Activated CD4-positive, alpha-beta T cell treated with anti-CD3 and anti-CD28 coated beads, Interleukin-2, amount 10 ng/mL, durations not matched to agents 7 days and 5 days (primary cell): ENCODE measurements around the gene PPFIA3. TPM values are rescaled to one million over a fixed set of nuclear protein-coding genes. Genes with fewer than 3 reads are reported as not detected.
"Not testable (repeated sequence)": the region's sequence is repeated elsewhere in the genome, so short reads cannot be mapped to it uniquely, and the experiment has no call there.

Source experiments
- CTCF ChIA-PET: fragments of 350-600 bp; sonication (Branson Sonifier 250); formaldehyde crosslinking; loops from one replicate; lab custom pipeline; 2021; ENCODE audit warnings: antibody characterized with exemption; lab: Charles Lee
- POLR2A ChIA-PET: fragments of 350-600 bp; sonication (Branson Sonifier 250); formaldehyde crosslinking; loops from one replicate; lab custom pipeline; 2021; ENCODE audit warnings: antibody characterized with exemption; lab: Charles Lee
- DNase-seq: peaks from one replicate; pipeline ENCODE4 v3.0.0-alpha.2; 2020
- H3K27ac Mint-ChIP-seq: one replicate; pipeline ENCODE4 v1.8.0; 2021; ENCODE audit warnings: mild to moderate bottlenecking, moderate library complexity, mixed read lengths
- H3K27me3 Mint-ChIP-seq: one replicate; pipeline ENCODE4 v1.8.0; 2021; ENCODE audit warnings: mixed read lengths
- H3K36me3 Mint-ChIP-seq: one replicate; pipeline ENCODE4 v1.8.0; 2021; ENCODE audit warnings: low read depth, mixed read lengths
- H3K4me1 Mint-ChIP-seq: one replicate; pipeline ENCODE4 v1.8.0; 2021; ENCODE audit warnings: mixed read lengths
- H3K4me3 Mint-ChIP-seq: one replicate; pipeline ENCODE4 v1.8.0; 2021; ENCODE audit warnings: mild to moderate bottlenecking, moderate library complexity, mixed read lengths
- H3K9me3 Mint-ChIP-seq: one replicate; pipeline ENCODE4 v1.8.0; 2021; ENCODE audit warnings: mixed read lengths
- total RNA-seq, 2 experiments: library from RNA; stranded (reverse); gene quantifications; one replicate each; pipeline ENCODE4 v1.2.3, GENCODE V29; 2021

The PPFIA3 gene
- total RNA-seq, 2 experiments from 2014 or later, result 1.6 TPM

DNA sequence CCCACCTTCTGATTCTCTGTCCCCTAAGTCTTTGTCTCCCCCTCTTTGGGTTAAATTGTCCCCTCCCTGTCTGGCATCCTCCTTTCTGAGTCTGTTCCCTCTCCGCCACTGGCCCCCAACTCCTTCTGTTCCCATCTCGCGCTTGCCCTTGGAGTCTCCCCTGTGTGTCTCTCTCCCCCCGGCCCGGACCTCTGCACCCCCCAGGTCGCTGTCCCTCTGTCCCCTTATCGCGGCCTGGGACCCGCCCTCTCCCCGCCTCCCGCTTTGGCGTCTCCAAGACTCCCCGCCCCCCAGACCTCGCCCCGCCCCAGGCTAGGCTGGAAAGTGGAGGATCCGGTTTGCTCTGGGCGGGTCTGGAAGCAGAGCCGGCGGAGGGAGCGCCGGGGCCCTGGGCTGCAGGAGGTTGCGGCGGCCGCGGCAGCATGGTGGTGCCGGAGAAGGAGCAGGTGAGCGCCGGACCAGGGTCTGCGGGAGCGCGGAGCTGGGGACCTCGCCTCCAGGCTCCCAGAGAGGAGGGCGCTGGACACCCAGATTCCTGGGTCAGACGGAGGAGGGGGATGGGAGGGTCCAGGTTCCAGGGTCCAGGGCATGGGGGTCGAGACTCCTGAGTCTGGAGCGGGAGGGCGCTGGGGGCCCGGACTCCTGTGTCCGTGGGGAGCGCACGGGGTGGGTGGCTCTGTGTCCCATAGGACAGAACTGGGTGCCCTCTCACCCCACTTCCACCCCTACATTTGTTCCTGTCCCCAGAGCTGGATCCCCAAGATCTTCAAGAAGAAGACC is 38.3 kb downstream of the PPFIA3 start, which contains the start of gene TRPM4:
Gene TRPM4, plus strand, starts transcription at position 348 of the 780 bp plus-strand sequence. Its CDS starts 75 bp downstream, at position 423.
- POLR2A ChIA-PET, result no interaction called here
- Mint-ChIP-seq H3K36me3 (no peaks in the 10 kb centered on the region), H3K9me3 (no peaks in the 10 kb centered on the region), H3K4me1 (peaks cover 4% of the 10 kb centered on the region), H3K4me3 (no peak within 1 kb of the TSS), H3K27me3 (peaks cover 51% of the 10 kb centered on the region), H3K27ac (no peak within 1 kb of the TSS)
- CTCF ChIA-PET, result no interaction called here
- peak; percentile 49 for DNase-seq

- Mint-ChIP-seq H3K4me1 (peaks cover 4% of the 10 kb centered on the region), H3K27me3 (peaks cover 36% of the 10 kb centered on the region), H3K27ac (no peak overlapping the region), H3K9me3 (no peaks in the 10 kb centered on the region), H3K36me3 (no peaks in the 10 kb centered on the region), H3K4me3 (no peak overlapping the region)
- no peak for DNase-seq
- CTCF ChIA-PET, result interaction anchor here (0.6 to 1.0 kb wide), 6 partner anchors 21 to 1161 kb away, joined by 3 to 5 read pairs (median 3); partner anchors contain the start of gene LIN7B
- POLR2A ChIA-PET, result no interaction called here
Observed at GRCh38 chr19:49160450-49161189, 41.3 kb downstream of the PPFIA3 start.

GRCh38 chr19:49161987-49162386 is 42.6 kb downstream of the PPFIA3 start:
- CTCF ChIA-PET, result no interaction called here

DNA sequence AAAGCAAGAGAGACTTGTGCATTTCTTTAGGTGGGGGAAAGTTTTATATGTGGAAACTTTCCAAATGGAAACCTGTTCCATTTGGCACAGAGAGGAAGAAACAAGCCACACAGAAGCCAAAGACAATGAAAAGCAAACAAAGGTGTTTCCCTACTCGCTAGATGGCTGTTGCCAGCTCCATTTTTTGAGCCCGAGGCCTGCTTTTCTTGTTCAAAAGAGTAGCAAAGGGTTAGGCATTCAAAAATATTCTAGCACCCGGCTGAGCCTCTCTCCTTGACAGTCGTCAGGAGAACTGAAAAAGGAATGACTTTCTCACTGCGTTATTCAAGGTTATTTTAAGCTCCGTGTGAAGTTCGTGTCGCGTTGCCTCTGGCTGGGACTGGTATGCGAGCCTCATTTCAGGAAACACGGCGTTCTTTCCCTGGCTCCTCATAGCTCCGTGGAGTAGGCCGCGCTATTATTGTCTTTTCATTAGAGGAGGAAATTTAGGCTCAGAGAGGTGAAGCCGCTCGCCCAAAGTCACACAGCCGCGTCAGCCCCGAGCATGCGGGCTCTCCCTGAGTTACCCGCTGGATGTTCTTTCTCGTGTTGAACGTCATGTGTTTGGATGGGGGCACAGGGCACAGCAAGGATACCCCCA is 45.9 kb downstream of the PPFIA3 start:
- Mint-ChIP-seq H3K36me3 (no peaks in the 10 kb centered on the region), H3K4me1 (no peaks in the 10 kb centered on the region), H3K9me3 (no peaks in the 10 kb centered on the region), H3K27me3 (peaks cover 14% of the 10 kb centered on the region), H3K4me3 (no peak overlapping the region), H3K27ac (no peak overlapping the region)
- ChIA-PET CTCF (interaction anchor here (1.0 kb wide), 1 partner anchor 34 kb away, joined by 4 read pairs; no protein-coding TSS in a partner anchor), POLR2A (no interaction called here)
- DNase-seq, result no peak

More at GRCh38 chr19:49161987-49162386, 42.6 kb downstream of the PPFIA3 start:
- Mint-ChIP-seq H3K36me3 (no peaks in the 10 kb centered on the region), H3K27me3 (peaks cover 34% of the 10 kb centered on the region), H3K4me3 (no peak overlapping the region), H3K9me3 (no peaks in the 10 kb centered on the region), H3K27ac (no peak overlapping the region), H3K4me1 (peaks cover 4% of the 10 kb centered on the region)
- POLR2A ChIA-PET, result no interaction called here
- no peak for DNase-seq

- H3K27me3 Mint-ChIP-seq, result peaks cover 8% of the 10 kb centered on the region
- DNase-seq, result no peak
- no peak overlapping the region for H3K27ac Mint-ChIP-seq
- no peak overlapping the region for H3K4me3 Mint-ChIP-seq
- H3K36me3 Mint-ChIP-seq, result no peaks in the 10 kb centered on the region
- no peaks in the 10 kb centered on the region for H3K9me3 Mint-ChIP-seq
- no peaks in the 10 kb centered on the region for H3K4me1 Mint-ChIP-seq
- ChIA-PET POLR2A (no interaction called here), CTCF (no interaction called here)
Observed at GRCh38 chr19:49165865-49166301, 46.5 kb downstream of the PPFIA3 start.

DNA sequence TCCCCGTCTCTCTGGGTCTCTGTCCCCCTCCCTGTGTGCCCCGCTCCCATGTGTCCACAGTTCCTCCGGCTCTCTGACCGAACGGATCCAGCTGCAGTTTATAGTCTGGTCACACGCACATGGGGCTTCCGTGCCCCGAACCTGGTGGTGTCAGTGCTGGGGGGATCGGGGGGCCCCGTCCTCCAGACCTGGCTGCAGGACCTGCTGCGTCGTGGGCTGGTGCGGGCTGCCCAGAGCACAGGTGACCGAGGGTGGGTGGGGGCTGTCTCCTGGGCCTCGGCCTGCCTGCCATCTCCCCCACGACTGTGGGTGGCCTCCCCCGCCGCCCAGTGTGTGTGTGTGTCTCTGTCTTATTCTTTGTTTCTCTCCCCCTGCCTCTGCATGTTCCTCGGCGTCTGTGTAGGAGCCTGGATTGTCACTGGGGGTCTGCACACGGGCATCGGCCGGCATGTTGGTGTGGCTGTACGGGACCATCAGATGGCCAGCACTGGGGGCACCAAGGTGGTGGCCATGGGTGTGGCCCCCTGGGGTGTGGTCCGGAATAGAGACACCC is 48.6 kb downstream of the PPFIA3 start:
- CTCF ChIA-PET, result no interaction called here
- no peaks in the 10 kb centered on the region for H3K36me3 Mint-ChIP-seq

DNA sequence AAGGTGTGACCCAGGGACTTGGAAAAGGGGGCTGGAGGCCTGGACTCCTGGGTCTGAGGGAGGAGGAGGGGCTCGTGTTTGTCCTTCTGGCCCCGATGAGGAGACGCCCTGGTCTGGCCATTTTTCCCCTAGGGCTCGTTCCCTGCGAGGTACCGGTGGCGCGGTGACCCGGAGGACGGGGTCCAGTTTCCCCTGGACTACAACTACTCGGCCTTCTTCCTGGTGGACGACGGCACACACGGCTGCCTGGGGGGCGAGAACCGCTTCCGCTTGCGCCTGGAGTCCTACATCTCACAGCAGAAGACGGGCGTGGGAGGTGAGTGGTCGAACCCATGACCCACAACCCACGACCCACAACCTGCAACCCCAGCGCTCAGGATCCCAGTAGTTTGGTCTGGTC is 49.1 kb downstream of the PPFIA3 start:
- DNase-seq, result no peak
- Mint-ChIP-seq H3K4me1 (no peaks in the 10 kb centered on the region), H3K4me3 (no peak overlapping the region), H3K9me3 (no peaks in the 10 kb centered on the region), H3K36me3 (no peaks in the 10 kb centered on the region), H3K27me3 (peaks cover 6% of the 10 kb centered on the region), H3K27ac (no peak overlapping the region)
- ChIA-PET CTCF (no interaction called here), POLR2A (no interaction called here)

More for the DNA sequence above, 48.6 kb downstream of the PPFIA3 start:
- H3K27ac Mint-ChIP-seq, result no peak overlapping the region
- no peaks in the 10 kb centered on the region for H3K9me3 Mint-ChIP-seq
- DNase-seq, result no peak
- POLR2A ChIA-PET, result no interaction called here
- H3K27me3 Mint-ChIP-seq, result peaks cover 6% of the 10 kb centered on the region
- H3K4me1 Mint-ChIP-seq, result no peaks in the 10 kb centered on the region
- no peak overlapping the region for H3K4me3 Mint-ChIP-seq

DNA sequence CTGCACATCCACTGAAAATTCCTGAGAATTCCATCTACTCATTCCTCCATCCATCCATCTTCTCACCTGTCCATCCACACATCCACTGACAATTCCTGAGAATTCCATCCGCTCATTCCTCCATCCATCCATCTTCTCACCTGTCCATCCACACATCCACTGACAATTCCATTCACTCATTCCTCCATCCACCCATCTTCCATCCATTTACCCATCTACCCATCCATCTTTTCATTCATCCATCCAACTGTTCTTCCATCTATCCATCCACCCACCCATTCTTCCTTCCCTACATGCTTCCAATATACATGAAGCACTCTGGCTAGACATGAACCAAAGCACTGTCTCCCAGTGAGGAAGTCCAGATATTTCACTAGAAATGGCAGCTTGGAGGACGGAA is 53.9 kb downstream of the PPFIA3 start:
- Mint-ChIP-seq H3K9me3 (no peaks in the 10 kb centered on the region), H3K27ac (no peak overlapping the region), H3K4me3 (no peak overlapping the region), H3K4me1 (peaks cover 4% of the 10 kb centered on the region), H3K36me3 (no peaks in the 10 kb centered on the region), H3K27me3 (no peaks in the 10 kb centered on the region)
- no peak for DNase-seq
- ChIA-PET POLR2A (no interaction called here), CTCF (no interaction called here)

DNA sequence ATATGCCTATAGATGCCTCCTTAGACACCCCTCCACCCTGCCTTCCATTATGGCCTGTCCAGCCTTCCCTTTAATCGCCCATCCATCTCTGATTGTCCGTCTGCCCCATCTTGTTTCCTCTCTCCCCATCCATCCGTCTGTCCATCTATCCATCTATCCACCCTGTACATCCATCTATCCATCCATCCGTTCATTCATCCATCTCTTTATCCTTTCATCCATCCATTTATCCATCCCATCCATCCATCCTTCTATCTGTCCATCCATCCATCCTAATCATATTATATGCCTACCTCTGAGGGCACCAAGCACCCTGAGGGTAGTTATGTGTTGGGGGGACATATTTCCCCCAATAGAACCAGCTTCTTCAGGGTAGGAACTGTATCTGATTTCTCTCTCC is 61.3 kb downstream of the PPFIA3 start:
- peaks cover 8% of the 10 kb centered on the region for H3K9me3 Mint-ChIP-seq
- no peak overlapping the region for H3K4me3 Mint-ChIP-seq
- H3K27ac Mint-ChIP-seq, result no peak overlapping the region
- DNase-seq, result no peak
- no peaks in the 10 kb centered on the region for H3K36me3 Mint-ChIP-seq
- H3K27me3 Mint-ChIP-seq, result no peaks in the 10 kb centered on the region
- peaks cover 4% of the 10 kb centered on the region for H3K4me1 Mint-ChIP-seq
- ChIA-PET POLR2A (no interaction called here), CTCF (interaction anchor here (1.2 kb wide), 1 partner anchor 83 kb away, joined by 3 read pairs; no protein-coding TSS in a partner anchor)

DNA sequence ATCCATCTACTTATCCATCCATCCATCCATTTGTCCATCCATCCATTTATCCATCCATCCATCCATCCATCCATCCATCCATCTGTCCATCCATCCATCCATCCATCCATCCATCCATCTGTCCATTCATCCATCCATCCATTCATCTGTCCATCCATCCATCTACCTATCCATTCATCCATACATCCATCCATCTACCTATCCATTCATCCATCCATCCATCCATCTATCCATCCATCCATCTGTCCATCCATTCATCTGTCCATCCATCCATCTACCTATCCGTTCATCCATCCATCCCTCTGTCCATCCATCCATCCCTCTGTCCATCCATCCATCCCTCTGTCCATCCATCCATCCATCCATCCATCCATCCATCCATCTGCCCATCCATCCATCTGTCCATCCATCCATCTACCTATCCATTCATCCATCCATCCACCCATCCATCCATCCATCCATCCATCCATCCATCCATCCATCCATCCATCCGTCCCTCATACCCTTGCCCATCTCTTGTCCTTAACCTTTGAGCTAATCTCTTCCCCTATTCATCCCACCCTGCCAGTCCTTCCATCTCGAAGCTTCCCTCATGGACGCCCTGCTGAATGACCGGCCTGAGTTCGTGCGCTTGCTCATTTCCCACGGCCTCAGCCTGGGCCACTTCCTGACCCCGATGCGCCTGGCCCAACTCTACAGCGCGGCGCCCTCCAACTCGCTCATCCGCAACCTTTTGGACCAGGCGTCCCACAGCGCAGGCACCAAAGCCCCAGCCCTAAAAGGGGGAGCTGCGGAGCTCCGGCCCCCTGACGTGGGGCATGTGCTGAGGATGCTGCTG is 62.9 kb downstream of the PPFIA3 start:
- POLR2A ChIA-PET, DNase-seq: not testable (repeated sequence)

GRCh38 chr19:49182848-49183375 is 63.6 kb downstream of the PPFIA3 start:
- ChIA-PET CTCF (no interaction called here), POLR2A (no interaction called here)
- Mint-ChIP-seq H3K36me3 (no peaks in the 10 kb centered on the region), H3K4me1 (no peaks in the 10 kb centered on the region), H3K4me3 (no peak overlapping the region), H3K9me3 (peaks cover 11% of the 10 kb centered on the region), H3K27ac (no peak overlapping the region), H3K27me3 (no peaks in the 10 kb centered on the region)
- no peak for DNase-seq

More for the DNA sequence above, 62.9 kb downstream of the PPFIA3 start:
- H3K36me3 Mint-ChIP-seq, H3K27ac Mint-ChIP-seq, H3K4me1 Mint-ChIP-seq, CTCF ChIA-PET, H3K4me3 Mint-ChIP-seq, H3K27me3 Mint-ChIP-seq: not testable (repeated sequence)
- H3K9me3 Mint-ChIP-seq, result peaks cover 11% of the 10 kb centered on the region

DNA sequence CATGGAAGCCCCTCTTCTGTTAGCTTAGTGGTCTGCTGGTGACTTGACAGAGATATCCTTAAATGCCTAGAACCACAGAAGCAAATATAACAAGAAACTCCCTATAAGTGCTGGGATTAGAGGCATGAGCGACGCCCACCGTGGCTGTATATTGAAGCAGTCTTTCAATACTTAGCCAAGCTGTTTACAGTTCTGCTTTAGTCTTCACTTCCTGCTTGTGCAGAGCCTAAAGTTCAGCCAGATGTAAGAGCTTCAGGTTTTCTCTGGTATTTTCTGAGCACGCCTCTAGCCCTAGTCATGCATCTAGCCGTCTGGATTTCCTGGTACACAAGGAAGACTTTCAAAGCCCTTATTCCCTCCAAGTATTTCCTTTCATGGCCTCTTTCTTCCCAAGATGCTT is 66.8 kb downstream of the PPFIA3 start:
- CTCF ChIA-PET, result interaction anchor here (0.6 kb wide), 1 partner anchor 573 kb away, joined by 7 read pairs; no protein-coding TSS in a partner anchor
- H3K4me1 Mint-ChIP-seq, result peaks cover 19% of the 10 kb centered on the region

More for the DNA sequence above, 66.8 kb downstream of the PPFIA3 start:
- POLR2A ChIA-PET, result no interaction called here
- Mint-ChIP-seq H3K9me3 (peaks cover 19% of the 10 kb centered on the region), H3K36me3 (no peaks in the 10 kb centered on the region), H3K27me3 (no peaks in the 10 kb centered on the region), H3K27ac (peak overlapping the region; percentile 50), H3K4me3 (no peak overlapping the region)
- no peak for DNase-seq
